ENCODE results near the gene ZNF385C. TPM values are rescaled to one million over a fixed set of nuclear protein-coding genes. Genes with fewer than 3 reads are reported as not detected.

Gene ZNF385C
- total and polyA plus RNA-seq, 4 donors = 0.03 to 0.19 (median 0.06) TPM; not detected in 1

DNA sequence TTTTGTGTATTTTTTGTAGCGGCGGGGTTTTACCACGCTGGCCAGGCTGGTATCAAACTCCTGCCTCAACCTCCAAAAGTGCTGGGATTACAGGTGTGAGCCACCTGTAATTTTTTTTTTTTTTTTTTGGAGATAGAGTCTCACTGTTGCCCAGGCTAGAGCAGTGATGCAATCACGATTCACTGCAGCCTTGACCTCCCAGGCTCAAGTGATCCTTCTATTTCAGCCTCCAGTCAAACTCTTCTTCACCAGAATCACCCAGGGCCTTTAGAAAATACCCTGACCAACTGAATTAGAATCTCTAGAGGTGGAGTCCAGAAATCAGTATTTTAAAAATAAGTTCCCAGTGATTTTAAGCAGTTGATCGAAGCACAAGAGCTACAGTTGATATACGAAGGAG, 36.9 kb upstream of the ZNF385C start:
- no peaks in the 10 kb centered on the region for H3K9me3 ChIP-seq (ENCODE audit: control insufficient read depth in 4 of 4, low read length in 3 of 4)
- peaks cover 16 to 42% (median 22%) of the 10 kb centered on the region in 4 donors for H3K4me1 ChIP-seq (ENCODE audit: control insufficient read depth in 4 of 4, insufficient read depth in 4 of 4, low read length in 3 of 4)
- peak overlapping the region in 2 of 3 donors; percentile 7 to 18 for H3K4me3 ChIP-seq (ENCODE audit: low read depth in 1 of 3, low read length in 3 of 3)
- no peak for DNase-seq (ENCODE audit: low spot score)
- H3K27ac ChIP-seq (ENCODE audit: low read depth in 1 of 2, low read length in 2 of 2) = peak overlapping the region; percentile 88 to 95
- no peaks in the 10 kb centered on the region for H3K27me3 ChIP-seq (ENCODE audit: control insufficient read depth in 4 of 4, insufficient read depth in 4 of 4, low read length in 3 of 4)
- H3K9ac ChIP-seq (ENCODE audit: low read depth in 1 of 2, low read length in 2 of 2) = no peak overlapping the region
- WGBS = 76% methylated on average over 6 of the region's 6 CpGs
- no peak for TF ChIP-seq RXRA (IDR thresholded peaks at IDR 0.05)
- TF ChIP-seq GABPA (IDR thresholded peaks at IDR 0.05 in 1 of 2, conservative IDR thresholded peaks at IDR 0.05 in 1 of 2) = no peak
- no peak for TF ChIP-seq YY1 (IDR thresholded peaks at IDR 0.05)
- TF ChIP-seq, protein P1, sequence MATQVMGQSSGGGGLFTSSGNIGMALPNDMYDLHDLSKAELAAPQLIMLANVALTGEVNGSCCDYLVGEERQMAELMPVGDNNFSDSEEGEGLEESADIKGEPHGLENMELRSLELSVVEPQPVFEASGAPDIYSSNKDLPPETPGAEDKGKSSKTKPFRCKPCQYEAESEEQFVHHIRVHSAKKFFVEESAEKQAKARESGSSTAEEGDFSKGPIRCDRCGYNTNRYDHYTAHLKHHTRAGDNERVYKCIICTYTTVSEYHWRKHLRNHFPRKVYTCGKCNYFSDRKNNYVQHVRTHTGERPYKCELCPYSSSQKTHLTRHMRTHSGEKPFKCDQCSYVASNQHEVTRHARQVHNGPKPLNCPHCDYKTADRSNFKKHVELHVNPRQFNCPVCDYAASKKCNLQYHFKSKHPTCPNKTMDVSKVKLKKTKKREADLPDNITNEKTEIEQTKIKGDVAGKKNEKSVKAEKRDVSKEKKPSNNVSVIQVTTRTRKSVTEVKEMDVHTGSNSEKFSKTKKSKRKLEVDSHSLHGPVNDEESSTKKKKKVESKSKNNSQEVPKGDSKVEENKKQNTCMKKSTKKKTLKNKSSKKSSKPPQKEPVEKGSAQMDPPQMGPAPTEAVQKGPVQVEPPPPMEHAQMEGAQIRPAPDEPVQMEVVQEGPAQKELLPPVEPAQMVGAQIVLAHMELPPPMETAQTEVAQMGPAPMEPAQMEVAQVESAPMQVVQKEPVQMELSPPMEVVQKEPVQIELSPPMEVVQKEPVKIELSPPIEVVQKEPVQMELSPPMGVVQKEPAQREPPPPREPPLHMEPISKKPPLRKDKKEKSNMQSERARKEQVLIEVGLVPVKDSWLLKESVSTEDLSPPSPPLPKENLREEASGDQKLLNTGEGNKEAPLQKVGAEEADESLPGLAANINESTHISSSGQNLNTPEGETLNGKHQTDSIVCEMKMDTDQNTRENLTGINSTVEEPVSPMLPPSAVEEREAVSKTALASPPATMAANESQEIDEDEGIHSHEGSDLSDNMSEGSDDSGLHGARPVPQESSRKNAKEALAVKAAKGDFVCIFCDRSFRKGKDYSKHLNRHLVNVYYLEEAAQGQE (IDR thresholded peaks at IDR 0.05) = no peak
- TF ChIP-seq, protein P2, sequence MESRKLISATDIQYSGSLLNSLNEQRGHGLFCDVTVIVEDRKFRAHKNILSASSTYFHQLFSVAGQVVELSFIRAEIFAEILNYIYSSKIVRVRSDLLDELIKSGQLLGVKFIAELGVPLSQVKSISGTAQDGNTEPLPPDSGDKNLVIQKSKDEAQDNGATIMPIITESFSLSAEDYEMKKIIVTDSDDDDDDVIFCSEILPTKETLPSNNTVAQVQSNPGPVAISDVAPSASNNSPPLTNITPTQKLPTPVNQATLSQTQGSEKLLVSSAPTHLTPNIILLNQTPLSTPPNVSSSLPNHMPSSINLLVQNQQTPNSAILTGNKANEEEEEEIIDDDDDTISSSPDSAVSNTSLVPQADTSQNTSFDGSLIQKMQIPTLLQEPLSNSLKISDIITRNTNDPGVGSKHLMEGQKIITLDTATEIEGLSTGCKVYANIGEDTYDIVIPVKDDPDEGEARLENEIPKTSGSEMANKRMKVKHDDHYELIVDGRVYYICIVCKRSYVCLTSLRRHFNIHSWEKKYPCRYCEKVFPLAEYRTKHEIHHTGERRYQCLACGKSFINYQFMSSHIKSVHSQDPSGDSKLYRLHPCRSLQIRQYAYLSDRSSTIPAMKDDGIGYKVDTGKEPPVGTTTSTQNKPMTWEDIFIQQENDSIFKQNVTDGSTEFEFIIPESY (IDR thresholded peaks at IDR 0.05) = no peak
- no peak for TF ChIP-seq TAF1 (conservative IDR thresholded peaks at IDR 0.05)
- no peak for TF ChIP-seq FOXA1 (IDR thresholded peaks at IDR 0.05)
- H3K36me3 ChIP-seq (ENCODE audit: control insufficient read depth in 4 of 4, insufficient read depth in 3 of 4, low read depth in 1 of 4, low read length in 3 of 4) = peaks cover under 1 to 4% (median 1%) of the 10 kb centered on the region in 4 donors

DNA sequence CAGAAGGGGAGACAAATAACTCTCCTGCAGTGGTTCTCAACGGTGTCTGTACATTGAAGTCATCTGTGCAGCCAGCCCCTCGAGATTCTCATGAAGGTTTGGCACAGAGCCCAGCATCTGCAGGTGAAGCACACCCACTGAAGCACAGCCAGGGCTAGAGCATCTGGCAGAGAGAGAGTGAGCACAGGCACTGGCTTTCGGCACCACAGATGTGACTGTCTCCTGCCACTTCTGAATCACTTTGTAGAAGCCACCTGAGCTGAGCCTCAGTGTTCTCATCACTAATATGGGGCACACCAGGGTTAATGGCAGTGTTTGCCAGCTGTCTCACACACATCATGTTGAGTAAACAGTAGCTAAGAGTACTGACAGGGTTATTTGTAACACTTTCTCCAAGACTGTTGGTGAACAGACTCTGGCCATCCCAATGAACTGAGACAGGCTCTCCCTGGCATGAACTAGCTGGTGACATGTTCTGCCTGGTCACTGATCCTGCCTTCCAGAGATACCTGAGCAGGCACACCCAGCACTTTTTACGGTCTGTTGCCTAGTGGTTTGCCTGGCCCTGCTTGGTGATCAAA, 35.3 kb upstream of the ZNF385C start:
- DNase-seq (ENCODE audit: low spot score) = no peak
- TF ChIP-seq, protein P2 (IDR thresholded peaks at IDR 0.05) = no peak
- TF ChIP-seq, protein P3, sequence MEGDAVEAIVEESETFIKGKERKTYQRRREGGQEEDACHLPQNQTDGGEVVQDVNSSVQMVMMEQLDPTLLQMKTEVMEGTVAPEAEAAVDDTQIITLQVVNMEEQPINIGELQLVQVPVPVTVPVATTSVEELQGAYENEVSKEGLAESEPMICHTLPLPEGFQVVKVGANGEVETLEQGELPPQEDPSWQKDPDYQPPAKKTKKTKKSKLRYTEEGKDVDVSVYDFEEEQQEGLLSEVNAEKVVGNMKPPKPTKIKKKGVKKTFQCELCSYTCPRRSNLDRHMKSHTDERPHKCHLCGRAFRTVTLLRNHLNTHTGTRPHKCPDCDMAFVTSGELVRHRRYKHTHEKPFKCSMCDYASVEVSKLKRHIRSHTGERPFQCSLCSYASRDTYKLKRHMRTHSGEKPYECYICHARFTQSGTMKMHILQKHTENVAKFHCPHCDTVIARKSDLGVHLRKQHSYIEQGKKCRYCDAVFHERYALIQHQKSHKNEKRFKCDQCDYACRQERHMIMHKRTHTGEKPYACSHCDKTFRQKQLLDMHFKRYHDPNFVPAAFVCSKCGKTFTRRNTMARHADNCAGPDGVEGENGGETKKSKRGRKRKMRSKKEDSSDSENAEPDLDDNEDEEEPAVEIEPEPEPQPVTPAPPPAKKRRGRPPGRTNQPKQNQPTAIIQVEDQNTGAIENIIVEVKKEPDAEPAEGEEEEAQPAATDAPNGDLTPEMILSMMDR (IDR thresholded peaks at IDR 0.05; ENCODE audit: low read depth, low read length, missing input control) = no peak
- TF ChIP-seq, protein P4, sequence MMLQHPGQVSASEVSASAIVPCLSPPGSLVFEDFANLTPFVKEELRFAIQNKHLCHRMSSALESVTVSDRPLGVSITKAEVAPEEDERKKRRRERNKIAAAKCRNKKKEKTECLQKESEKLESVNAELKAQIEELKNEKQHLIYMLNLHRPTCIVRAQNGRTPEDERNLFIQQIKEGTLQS (IDR thresholded peaks at IDR 0.05) = no peak
- no peak for TF ChIP-seq SP1 (IDR thresholded peaks at IDR 0.05)
- TF ChIP-seq, protein P5, sequence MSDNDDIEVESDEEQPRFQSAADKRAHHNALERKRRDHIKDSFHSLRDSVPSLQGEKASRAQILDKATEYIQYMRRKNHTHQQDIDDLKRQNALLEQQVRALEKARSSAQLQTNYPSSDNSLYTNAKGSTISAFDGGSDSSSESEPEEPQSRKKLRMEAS (IDR thresholded peaks at IDR 0.05) = no peak
- TF ChIP-seq HNF4A (conservative IDR thresholded peaks at IDR 0.05) = no peak
- no peak for TF ChIP-seq HNF4G (IDR thresholded peaks at IDR 0.05)
- TF ChIP-seq TAF1 (conservative IDR thresholded peaks at IDR 0.05) = no peak
- TF ChIP-seq, protein P1 (IDR thresholded peaks at IDR 0.05) = no peak
- no peak for TF ChIP-seq RXRA (IDR thresholded peaks at IDR 0.05)
- TF ChIP-seq EGR1 (IDR thresholded peaks at IDR 0.05; ENCODE audit: low read depth in 2 of 2) = no peak
- no peak for TF ChIP-seq FOXA1 (IDR thresholded peaks at IDR 0.05)
- TF ChIP-seq NR2F2 (IDR thresholded peaks at IDR 0.05) = no peak
- TF ChIP-seq RAD21 (IDR thresholded peaks at IDR 0.05) = no peak
- TF ChIP-seq GABPA (IDR thresholded peaks at IDR 0.05 in 1 of 2, conservative IDR thresholded peaks at IDR 0.05 in 1 of 2) = no peak
- TF ChIP-seq FOXA2 (IDR thresholded peaks at IDR 0.05) = no peak
- no peak for TF ChIP-seq YY1 (IDR thresholded peaks at IDR 0.05)
- TF ChIP-seq JUND (IDR thresholded peaks at IDR 0.05) = no peak
- H3K4me3 ChIP-seq (ENCODE audit: low read depth in 1 of 3, low read length in 3 of 3) = no peak overlapping the region
- 61% methylated on average over 4 of the region's 4 CpGs for WGBS
- no peak overlapping the region for H3K9ac ChIP-seq (ENCODE audit: low read depth in 1 of 2, low read length in 2 of 2)
- H3K4me1 ChIP-seq (ENCODE audit: control insufficient read depth in 4 of 4, insufficient read depth in 4 of 4, low read length in 3 of 4) = peaks cover 14 to 34% (median 22%) of the 10 kb centered on the region in 4 donors
- no peaks in the 10 kb centered on the region for H3K9me3 ChIP-seq (ENCODE audit: control insufficient read depth in 4 of 4, low read length in 3 of 4)
- peak overlapping the region; percentile 38 to 95 for H3K27ac ChIP-seq (ENCODE audit: low read depth in 1 of 2, low read length in 2 of 2)
- H3K36me3 ChIP-seq (ENCODE audit: control insufficient read depth in 4 of 4, insufficient read depth in 3 of 4, low read depth in 1 of 4, low read length in 3 of 4) = peaks cover 5 to 17% (median 14%) of the 10 kb centered on the region in 4 donors
- no peaks in the 10 kb centered on the region for H3K27me3 ChIP-seq (ENCODE audit: control insufficient read depth in 4 of 4, insufficient read depth in 4 of 4, low read length in 3 of 4)
